Measurements from ENCODE around the gene SCRG1. TPM values are rescaled to one million over a fixed set of nuclear protein-coding genes. Genes with fewer than 3 reads are reported as not detected.

The SCRG1 gene
- total and polyA plus RNA-seq, 2 experiments from 2014 or later = 0.12 to 1.9 TPM

GRCh38 chr4:173411106-173411693 lies 12.3 kb upstream of the SCRG1 start:
- no peak overlapping the region for H3K27ac ChIP-seq
- TF ChIP-seq, protein P1, sequence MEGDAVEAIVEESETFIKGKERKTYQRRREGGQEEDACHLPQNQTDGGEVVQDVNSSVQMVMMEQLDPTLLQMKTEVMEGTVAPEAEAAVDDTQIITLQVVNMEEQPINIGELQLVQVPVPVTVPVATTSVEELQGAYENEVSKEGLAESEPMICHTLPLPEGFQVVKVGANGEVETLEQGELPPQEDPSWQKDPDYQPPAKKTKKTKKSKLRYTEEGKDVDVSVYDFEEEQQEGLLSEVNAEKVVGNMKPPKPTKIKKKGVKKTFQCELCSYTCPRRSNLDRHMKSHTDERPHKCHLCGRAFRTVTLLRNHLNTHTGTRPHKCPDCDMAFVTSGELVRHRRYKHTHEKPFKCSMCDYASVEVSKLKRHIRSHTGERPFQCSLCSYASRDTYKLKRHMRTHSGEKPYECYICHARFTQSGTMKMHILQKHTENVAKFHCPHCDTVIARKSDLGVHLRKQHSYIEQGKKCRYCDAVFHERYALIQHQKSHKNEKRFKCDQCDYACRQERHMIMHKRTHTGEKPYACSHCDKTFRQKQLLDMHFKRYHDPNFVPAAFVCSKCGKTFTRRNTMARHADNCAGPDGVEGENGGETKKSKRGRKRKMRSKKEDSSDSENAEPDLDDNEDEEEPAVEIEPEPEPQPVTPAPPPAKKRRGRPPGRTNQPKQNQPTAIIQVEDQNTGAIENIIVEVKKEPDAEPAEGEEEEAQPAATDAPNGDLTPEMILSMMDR (IDR thresholded peaks at IDR 0.05; ENCODE audit: low read depth, low read length) = no peak
- peak in 1 of 2 donors; percentile 51 for DNase-seq (ENCODE audit: low read depth in 1 of 2, low spot score in 1 of 2)
- H3K36me3 ChIP-seq = no peaks in the 10 kb centered on the region
- no peaks in the 10 kb centered on the region for H3K9me3 ChIP-seq (ENCODE audit: low read depth)
- H3K4me3 ChIP-seq = no peak overlapping the region
- no peaks in the 10 kb centered on the region for H3K4me1 ChIP-seq (ENCODE audit: low read depth)
- no peaks in the 10 kb centered on the region for H3K27me3 ChIP-seq

DNA sequence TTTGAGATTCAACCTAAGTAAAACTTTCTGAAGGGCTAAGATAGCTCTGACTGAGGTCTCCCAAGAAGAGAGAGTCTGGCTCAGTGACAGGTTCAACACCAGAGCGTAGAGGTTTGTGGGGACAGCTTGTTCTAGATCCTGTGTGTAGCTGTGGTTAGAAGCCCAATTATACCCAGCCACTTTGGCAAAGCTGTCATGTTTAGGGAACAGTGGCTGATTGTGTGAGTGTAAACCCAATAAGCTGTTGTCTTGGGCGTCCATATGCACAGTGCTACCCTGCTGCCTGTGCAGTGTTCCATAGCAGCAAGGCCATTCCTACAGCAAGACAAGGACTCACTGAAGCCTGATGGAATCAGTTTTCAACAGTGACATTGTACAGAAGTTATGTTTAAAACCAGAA lies 11.2 kb upstream of the SCRG1 start:
- H3K4me1 ChIP-seq (ENCODE audit: low read depth) = no peaks in the 10 kb centered on the region
- DNase-seq (ENCODE audit: low read depth in 1 of 2, low spot score in 1 of 2) = no peak
- H3K36me3 ChIP-seq = peaks cover 2% of the 10 kb centered on the region
- H3K9me3 ChIP-seq (ENCODE audit: low read depth) = no peaks in the 10 kb centered on the region
- H3K27me3 ChIP-seq = no peaks in the 10 kb centered on the region
- no peak overlapping the region for H3K27ac ChIP-seq
- TF ChIP-seq, protein P1 (IDR thresholded peaks at IDR 0.05; ENCODE audit: low read depth, low read length) = no peak
- no peak overlapping the region for H3K4me3 ChIP-seq

GRCh38 chr4:173405840-173406606 lies 7.1 kb upstream of the SCRG1 start:
- TF ChIP-seq, protein P1 (IDR thresholded peaks at IDR 0.05; ENCODE audit: low read depth, low read length) = no peak
- H3K27me3 ChIP-seq = no peaks in the 10 kb centered on the region
- H3K36me3 ChIP-seq = peaks cover 2% of the 10 kb centered on the region
- H3K4me3 ChIP-seq = no peak overlapping the region
- no peak for DNase-seq (ENCODE audit: low read depth in 1 of 2, low spot score in 1 of 2)
- no peaks in the 10 kb centered on the region for H3K9me3 ChIP-seq (ENCODE audit: low read depth)
- no peak overlapping the region for H3K27ac ChIP-seq
- no peaks in the 10 kb centered on the region for H3K4me1 ChIP-seq (ENCODE audit: low read depth)

DNA sequence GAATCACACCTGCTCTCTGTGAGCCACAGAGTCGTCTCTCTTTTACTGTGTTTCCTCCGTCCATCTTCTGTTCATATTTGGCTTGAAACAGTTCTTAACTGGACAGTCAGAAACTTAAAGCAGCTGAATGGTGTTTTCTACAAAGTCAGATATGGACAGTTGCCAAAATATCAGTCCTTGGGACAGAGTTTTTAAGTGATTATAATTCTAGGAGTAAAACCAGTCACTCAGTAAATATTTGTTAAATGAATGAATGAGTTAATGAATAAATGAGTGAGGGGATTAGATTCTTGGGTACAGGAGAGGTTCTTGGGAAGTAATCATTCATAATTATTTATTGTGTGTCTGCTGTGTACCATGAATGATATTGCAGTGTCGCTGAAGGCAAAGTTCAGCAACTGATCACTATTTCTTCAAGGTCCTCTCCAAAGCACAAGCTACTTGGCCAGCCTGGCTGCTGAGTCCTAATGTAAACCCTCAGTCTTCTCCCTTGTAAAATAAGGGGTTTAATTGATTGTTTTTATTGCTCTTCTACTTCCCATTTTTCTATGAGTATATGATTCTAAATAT lies 5.5 kb upstream of the SCRG1 start:
- Histone ChIP-seq H3K9me3 (ENCODE audit: low read depth) (no peaks in the 10 kb centered on the region), H3K4me3 (no peak overlapping the region), H3K4me1 (ENCODE audit: low read depth) (no peaks in the 10 kb centered on the region), H3K27me3 (no peaks in the 10 kb centered on the region), H3K27ac (no peak overlapping the region), H3K36me3 (peaks cover 2% of the 10 kb centered on the region)
- no peak for DNase-seq (ENCODE audit: low read depth in 1 of 2, low spot score in 1 of 2)
- TF ChIP-seq, protein P1 (IDR thresholded peaks at IDR 0.05; ENCODE audit: low read depth, low read length) = no peak

GRCh38 chr4:173403051-173403450 lies 4.1 kb upstream of the SCRG1 start:
- peaks cover 2% of the 10 kb centered on the region for H3K36me3 ChIP-seq
- DNase-seq (ENCODE audit: low read depth in 1 of 2, low spot score in 1 of 2) = peak in 1 of 2 donors; percentile 29
- no peaks in the 10 kb centered on the region for H3K4me1 ChIP-seq (ENCODE audit: low read depth)
- TF ChIP-seq, protein P1 (IDR thresholded peaks at IDR 0.05; ENCODE audit: low read depth, low read length) = no peak
- H3K27ac ChIP-seq = no peak overlapping the region
- H3K9me3 ChIP-seq (ENCODE audit: low read depth) = no peaks in the 10 kb centered on the region
- H3K4me3 ChIP-seq = no peak overlapping the region
- no peaks in the 10 kb centered on the region for H3K27me3 ChIP-seq

Data from cardiac muscle cell (in vitro differentiated cells and primary cell).